ENCODE measurements around the gene MAST4.
A peak's percentile ranks its signal among the peaks of the same experiment; 100 is the strongest.

MAST4 gene

DNA sequence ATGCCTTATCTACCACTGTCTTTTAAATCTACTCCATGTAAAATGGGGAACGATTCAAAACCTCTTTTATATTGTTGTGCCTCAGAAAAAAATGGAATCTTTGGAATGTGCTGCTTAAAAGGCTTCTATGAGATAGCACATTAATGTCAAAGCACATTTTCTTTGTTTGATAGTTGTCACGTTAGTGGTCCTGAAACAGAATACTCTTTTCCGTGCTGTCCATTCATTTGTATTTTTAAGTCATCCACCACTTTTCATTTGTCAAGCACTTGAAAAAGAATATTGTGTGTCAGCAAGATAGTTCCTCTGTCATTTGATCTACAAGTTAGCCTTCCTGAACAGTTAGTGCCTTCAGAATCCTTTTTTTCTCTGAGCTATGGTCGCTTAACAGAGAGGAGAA is 246.9 kb downstream of the MAST4 start:
- no peak overlapping the region for H3K4me3 ChIP-seq (ENCODE audit: control insufficient read depth, low read depth, low read length)
- TF ChIP-seq, protein P1, sequence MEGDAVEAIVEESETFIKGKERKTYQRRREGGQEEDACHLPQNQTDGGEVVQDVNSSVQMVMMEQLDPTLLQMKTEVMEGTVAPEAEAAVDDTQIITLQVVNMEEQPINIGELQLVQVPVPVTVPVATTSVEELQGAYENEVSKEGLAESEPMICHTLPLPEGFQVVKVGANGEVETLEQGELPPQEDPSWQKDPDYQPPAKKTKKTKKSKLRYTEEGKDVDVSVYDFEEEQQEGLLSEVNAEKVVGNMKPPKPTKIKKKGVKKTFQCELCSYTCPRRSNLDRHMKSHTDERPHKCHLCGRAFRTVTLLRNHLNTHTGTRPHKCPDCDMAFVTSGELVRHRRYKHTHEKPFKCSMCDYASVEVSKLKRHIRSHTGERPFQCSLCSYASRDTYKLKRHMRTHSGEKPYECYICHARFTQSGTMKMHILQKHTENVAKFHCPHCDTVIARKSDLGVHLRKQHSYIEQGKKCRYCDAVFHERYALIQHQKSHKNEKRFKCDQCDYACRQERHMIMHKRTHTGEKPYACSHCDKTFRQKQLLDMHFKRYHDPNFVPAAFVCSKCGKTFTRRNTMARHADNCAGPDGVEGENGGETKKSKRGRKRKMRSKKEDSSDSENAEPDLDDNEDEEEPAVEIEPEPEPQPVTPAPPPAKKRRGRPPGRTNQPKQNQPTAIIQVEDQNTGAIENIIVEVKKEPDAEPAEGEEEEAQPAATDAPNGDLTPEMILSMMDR (conservative IDR thresholded peaks at IDR 0.05; ENCODE audit: control insufficient read depth, insufficient read depth, low read depth, low read length): no peak
- no peak for DNase-seq (ENCODE audit: low read depth)

DNA sequence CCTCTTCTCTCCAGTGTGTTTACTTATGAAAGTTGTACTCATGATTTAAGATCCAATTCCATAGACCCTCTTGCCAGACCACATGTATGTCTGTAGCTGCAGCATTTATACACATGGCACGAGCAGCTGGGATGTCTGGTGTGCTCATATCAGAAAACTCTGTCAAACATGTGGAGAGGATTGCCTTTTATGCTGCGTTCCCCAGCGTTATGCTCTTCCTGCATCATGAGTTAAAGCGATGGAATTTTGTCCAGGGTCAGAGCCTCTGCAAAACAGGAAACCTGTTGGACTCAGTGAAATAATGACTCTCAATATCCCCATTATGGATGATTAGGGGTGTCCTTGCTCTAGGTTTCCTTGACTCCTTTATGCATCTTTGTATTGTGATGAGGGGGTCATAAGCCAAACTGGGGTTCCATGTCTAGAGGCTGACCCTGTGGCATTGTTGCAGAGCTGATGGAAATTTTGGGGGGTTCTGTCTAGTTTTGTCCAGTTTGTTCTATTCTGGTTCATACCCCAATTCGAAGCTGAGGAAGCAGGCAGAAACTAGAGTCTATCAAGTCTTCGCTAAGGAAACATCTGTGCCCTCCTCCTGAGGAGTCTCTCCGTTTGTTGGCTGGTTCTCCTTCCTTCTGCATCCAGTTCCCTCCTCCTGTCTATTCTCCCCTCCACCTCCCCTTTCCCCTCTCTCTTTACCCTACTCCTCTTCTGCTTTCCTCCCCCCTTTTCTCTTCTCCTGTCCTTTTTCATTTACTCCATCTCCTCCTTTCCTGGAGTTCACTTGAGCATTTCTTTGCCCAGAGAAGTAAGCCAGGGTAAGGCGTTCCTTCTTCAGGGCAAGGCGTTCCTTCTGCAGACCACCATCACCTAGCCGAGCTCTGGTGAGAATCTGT is 252.8 kb downstream of the MAST4 start:
- TF ChIP-seq, protein P1 (conservative IDR thresholded peaks at IDR 0.05; ENCODE audit: control insufficient read depth, insufficient read depth, low read depth, low read length): no peak
- peak; percentile 37 for DNase-seq (ENCODE audit: low read depth)
- no peak overlapping the region for H3K4me3 ChIP-seq (ENCODE audit: control insufficient read depth, low read depth, low read length)

DNA sequence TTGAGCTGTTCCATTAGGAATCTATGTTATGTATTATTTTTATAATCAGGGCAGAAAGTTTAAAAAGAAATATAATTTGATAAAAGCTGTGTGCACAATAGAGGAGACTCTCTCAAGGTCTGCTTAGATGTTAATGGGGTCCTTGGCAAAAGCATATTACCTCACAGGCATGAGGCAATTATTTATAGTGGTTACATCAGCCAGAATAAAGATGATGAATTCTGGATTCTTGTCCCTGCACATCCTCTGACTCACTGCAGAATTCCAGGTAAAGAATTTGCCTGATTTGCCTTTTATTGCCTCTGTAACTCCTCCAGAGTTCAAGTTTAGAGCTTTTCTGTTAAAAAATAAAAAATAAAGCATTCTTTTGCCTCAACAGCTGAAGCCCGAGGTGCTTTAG is 253.6 kb downstream of the MAST4 start:
- TF ChIP-seq, protein P1 (conservative IDR thresholded peaks at IDR 0.05; ENCODE audit: control insufficient read depth, insufficient read depth, low read depth, low read length): no peak
- peak; percentile 46 for DNase-seq (ENCODE audit: low read depth)
- H3K4me3 ChIP-seq (ENCODE audit: control insufficient read depth, low read depth, low read length): no peak overlapping the region

DNA sequence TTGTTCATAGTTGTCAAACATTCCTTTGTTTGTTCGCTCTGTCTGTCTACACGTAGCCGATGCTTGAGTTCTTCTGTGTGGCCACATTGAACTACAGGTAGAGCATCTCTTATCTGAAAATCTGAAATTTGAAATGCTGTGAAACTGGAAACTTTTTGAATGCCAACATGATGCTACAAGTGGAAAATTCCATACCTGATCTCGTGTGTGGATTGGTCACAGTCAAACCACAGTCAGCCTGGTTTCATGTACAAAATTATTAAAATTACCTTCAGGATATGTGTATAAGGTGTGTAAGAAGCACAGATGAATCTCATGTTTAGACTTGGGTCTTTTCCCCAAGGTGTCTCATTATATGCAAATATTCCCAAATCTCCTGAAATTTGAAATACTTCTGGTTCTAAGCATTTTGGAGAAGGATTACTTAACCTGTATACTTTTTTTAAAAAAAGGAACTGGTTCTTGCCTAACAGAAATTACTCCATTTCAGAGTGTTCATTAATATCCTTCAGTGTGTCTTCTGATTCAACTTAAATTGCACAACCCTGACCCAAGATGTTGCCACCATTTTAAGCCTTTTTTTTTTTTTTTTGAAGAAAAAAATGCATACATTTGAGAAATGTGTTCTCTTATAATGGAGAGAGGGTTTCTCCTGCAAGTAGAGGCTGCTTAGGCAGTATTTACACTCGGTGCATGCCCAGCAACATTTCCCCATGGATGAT is 254.3 kb downstream of the MAST4 start:
- H3K4me3 ChIP-seq (ENCODE audit: control insufficient read depth, low read depth, low read length): no peak overlapping the region
- TF ChIP-seq, protein P1 (conservative IDR thresholded peaks at IDR 0.05; ENCODE audit: control insufficient read depth, insufficient read depth, low read depth, low read length): no peak
- DNase-seq (ENCODE audit: low read depth): peak; percentile 72

DNA sequence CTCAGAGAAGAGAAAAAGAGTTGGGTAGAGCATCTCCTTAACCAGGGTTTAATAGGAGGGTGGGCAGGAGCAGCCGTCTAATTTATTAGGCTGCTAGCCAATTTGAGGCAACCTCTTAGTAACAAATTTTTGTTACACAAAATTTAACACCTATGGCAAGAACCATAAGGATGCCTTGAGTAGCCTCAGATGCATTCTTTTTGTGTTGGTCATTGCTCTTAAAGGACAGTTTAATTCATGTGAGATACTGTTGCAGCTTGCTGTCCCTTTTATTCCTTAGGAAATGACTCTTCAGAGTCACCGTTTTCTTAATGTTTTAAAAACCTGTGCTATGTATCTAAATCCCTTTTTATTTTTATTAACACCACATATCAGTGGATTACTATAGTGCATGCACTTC is 255.1 kb downstream of the MAST4 start:
- H3K4me3 ChIP-seq (ENCODE audit: control insufficient read depth, low read depth, low read length): no peak overlapping the region
- DNase-seq (ENCODE audit: low read depth): no peak
- TF ChIP-seq, protein P1 (conservative IDR thresholded peaks at IDR 0.05; ENCODE audit: control insufficient read depth, insufficient read depth, low read depth, low read length): no peak

DNA sequence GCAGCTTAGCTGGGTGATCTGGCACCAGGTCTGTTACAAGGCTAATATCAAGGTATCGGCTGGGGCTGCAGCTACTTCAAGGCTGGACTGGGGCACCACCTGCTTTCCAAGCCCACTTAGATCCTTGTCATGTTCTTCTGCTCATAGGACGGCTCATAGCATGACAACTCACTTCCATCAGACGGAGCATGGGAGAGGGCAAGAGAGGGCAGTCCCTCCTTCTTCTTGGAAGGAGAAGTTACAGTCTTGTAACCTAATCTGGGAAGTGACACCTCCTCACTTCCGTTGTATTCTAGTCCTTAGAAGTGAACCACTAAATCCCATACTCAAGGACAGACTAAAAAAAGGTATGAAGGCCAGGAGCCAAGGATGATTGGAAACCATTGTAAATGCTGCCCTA is 258.2 kb downstream of the MAST4 start:
- H3K4me3 ChIP-seq (ENCODE audit: control insufficient read depth, low read depth, low read length): no peak overlapping the region
- DNase-seq (ENCODE audit: low read depth): no peak
- TF ChIP-seq, protein P1 (conservative IDR thresholded peaks at IDR 0.05; ENCODE audit: control insufficient read depth, insufficient read depth, low read depth, low read length): no peak
